ENCODE data around the gene GXYLT1.

GRCh38 chr12:42084522-42084921, 60.2 kb downstream of the GXYLT1 start:
- TF ChIP-seq POLR2A (IDR thresholded peaks at IDR 0.05) (no peak), CTCF (IDR thresholded peaks at IDR 0.05) (no peak)
